Skeletal muscle tissue (tissue), 4 donors: ENCODE data around the gene CDK13. TPM values are rescaled to one million over a fixed set of nuclear protein-coding genes. Genes with fewer than 3 reads are reported as not detected.
"Not testable (repeated sequence)": the region's sequence is repeated elsewhere in the genome, so short reads cannot be mapped to it uniquely, and the experiment has no call there.

ENCODE experiments used
- H3K27ac ChIP-seq: one replicate; pipeline ENCODE4 v1.7.0; 2013; ENCODE audit warnings: mild to moderate bottlenecking, low read depth, low read length, inconsistent platforms
- H3K27me3 ChIP-seq, 3 donors: one replicate each; pipeline ENCODE4 v1.7.0; 2013; ENCODE audit warnings: low read length in 3 of 3; ENCODE audit not compliant: control insufficient read depth in 3 of 3, insufficient read depth in 3 of 3
- H3K36me3 ChIP-seq, 3 donors: one replicate each; pipeline ENCODE4 v1.7.0; 2013; ENCODE audit warnings: low read length in 3 of 3; ENCODE audit not compliant: control insufficient read depth in 3 of 3, insufficient read depth in 3 of 3
- H3K4me1 ChIP-seq, 3 donors: one replicate each; pipeline ENCODE4 v1.7.0; 2013; ENCODE audit warnings: low read length in 3 of 3, mild to moderate bottlenecking in 3 of 3; ENCODE audit not compliant: control insufficient read depth in 3 of 3, insufficient read depth in 3 of 3
- H3K4me3 ChIP-seq, 3 donors: one replicate each; pipeline ENCODE4 v1.7.0; 2013; ENCODE audit warnings: low read length in 3 of 3
- H3K9ac ChIP-seq, 3 donors: one replicate each; pipeline ENCODE4 v1.7.0; 2013; ENCODE audit warnings: low read length in 3 of 3, mild to moderate bottlenecking in 3 of 3, moderate library complexity in 2 of 3, low read depth in 1 of 3
- H3K9me3 ChIP-seq, 3 donors: one replicate each; pipeline ENCODE4 v1.7.0; 2013; ENCODE audit warnings: low read length in 3 of 3; ENCODE audit not compliant: control insufficient read depth in 3 of 3
- total RNA-seq: library from RNA; depleted of rRNA; stranded (reverse); fragments of >200 nt; gene quantifications from one replicate; pipeline ENCODE4 v1.2.3, GENCODE V29; 2014
- donor health status: Osteomylitis.

CDK13 gene
- total RNA-seq, 1 donor from 2014 or later, result 81.9 TPM

- H3K4me1 ChIP-seq, result no peaks in the 10 kb centered on the region
- no peaks in the 10 kb centered on the region for H3K9me3 ChIP-seq
- no peaks in the 10 kb centered on the region for H3K36me3 ChIP-seq
- H3K27ac ChIP-seq, result no peak overlapping the region
- H3K27me3 ChIP-seq, result no peaks in the 10 kb centered on the region
- no peak overlapping the region for H3K9ac ChIP-seq
- H3K4me3 ChIP-seq, result no peak overlapping the region
Measured at GRCh38 chr7:40105879-40106473, 155.9 kb downstream of the CDK13 start.

GRCh38 chr7:40115936-40116335 lies 165.9 kb downstream of the CDK13 start:
- Histone ChIP-seq H3K27ac (no peak overlapping the region), H3K27me3 (no peaks in the 10 kb centered on the region), H3K36me3 (no peaks in the 10 kb centered on the region), H3K4me1 (no peaks in the 10 kb centered on the region), H3K9me3 (peaks cover 0 to 5% (median 3%) of the 10 kb centered on the region in 3 donors), H3K4me3 (no peak overlapping the region), H3K9ac (no peak overlapping the region)

GRCh38 chr7:40117199-40117598 lies 167.1 kb downstream of the CDK13 start:
- not testable (repeated sequence) for H3K9me3 ChIP-seq, H3K4me3 ChIP-seq, H3K9ac ChIP-seq, H3K27ac ChIP-seq, H3K27me3 ChIP-seq, H3K4me1 ChIP-seq, H3K36me3 ChIP-seq

- H3K27me3 ChIP-seq, H3K4me3 ChIP-seq, H3K9ac ChIP-seq, H3K9me3 ChIP-seq, H3K27ac ChIP-seq, H3K4me1 ChIP-seq, H3K36me3 ChIP-seq: not testable (repeated sequence)
Measured at GRCh38 chr7:40118201-40118600, 168.1 kb downstream of the CDK13 start.

- H3K36me3 ChIP-seq, result no peaks in the 10 kb centered on the region
- no peak overlapping the region for H3K4me3 ChIP-seq
- H3K4me1 ChIP-seq, result no peaks in the 10 kb centered on the region
- no peaks in the 10 kb centered on the region for H3K9me3 ChIP-seq
- H3K27me3 ChIP-seq, result no peaks in the 10 kb centered on the region
- no peak overlapping the region for H3K27ac ChIP-seq
- no peak overlapping the region for H3K9ac ChIP-seq
Measured at GRCh38 chr7:40120020-40120419, 170.0 kb downstream of the CDK13 start.

- not testable (repeated sequence) for H3K4me1 ChIP-seq, H3K4me3 ChIP-seq, H3K9me3 ChIP-seq, H3K27ac ChIP-seq, H3K36me3 ChIP-seq, H3K9ac ChIP-seq, H3K27me3 ChIP-seq
Measured at GRCh38 chr7:40122100-40122939, 172.3 kb downstream of the CDK13 start.

- Histone ChIP-seq H3K9me3 (no peaks in the 10 kb centered on the region), H3K4me1 (no peaks in the 10 kb centered on the region), H3K36me3 (no peaks in the 10 kb centered on the region), H3K27me3 (no peaks in the 10 kb centered on the region), H3K4me3 (no peak overlapping the region), H3K27ac (no peak overlapping the region), H3K9ac (no peak overlapping the region)
Measured at GRCh38 chr7:40122940-40123254, 172.8 kb downstream of the CDK13 start.

GRCh38 chr7:40133561-40134427 lies 183.7 kb downstream of the CDK13 start:
- H3K4me1 ChIP-seq, result peaks cover 9 to 16% (median 15%) of the 10 kb centered on the region in 3 donors
- H3K9ac ChIP-seq, result peak overlapping the region; percentile 98
- peak overlapping the region; percentile 73 to 98 (median 96) for H3K4me3 ChIP-seq
- no peaks in the 10 kb centered on the region for H3K27me3 ChIP-seq
- H3K9me3 ChIP-seq, result no peaks in the 10 kb centered on the region
- peaks cover 0 to 3% (median 3%) of the 10 kb centered on the region in 3 donors for H3K36me3 ChIP-seq
- H3K27ac ChIP-seq, result peak overlapping the region; percentile 80

GRCh38 chr7:40134428-40135316 lies 184.6 kb downstream of the CDK13 start, which contains the start of the genes MPLKIP and SUGCT:
MPLKIP (minus strand) TSS chr7:40134622; CDS start chr7:40134567, 55 bp downstream.
SUGCT (plus strand) TSS chr7:40135005.
- peak within 1 kb of the TSS; percentile 98 for H3K9ac ChIP-seq
- H3K4me3 ChIP-seq, result peak within 1 kb of the TSS; percentile 73 to 98 (median 96)
- H3K36me3 ChIP-seq, result peaks cover 0 to 3% (median 3%) of the 10 kb centered on the region in 3 donors
- H3K4me1 ChIP-seq, result peaks cover 9 to 15% (median 15%) of the 10 kb centered on the region in 3 donors
- no peaks in the 10 kb centered on the region for H3K27me3 ChIP-seq
- H3K27ac ChIP-seq, result peak within 1 kb of the TSS; percentile 80
- H3K9me3 ChIP-seq, result no peaks in the 10 kb centered on the region
